ENCODE measurements around the gene ACAP2.
"Not testable (repeated sequence)": the region's sequence is repeated elsewhere in the genome, so short reads cannot be mapped to it uniquely, and the experiment has no call there.

ACAP2 gene

DNA sequence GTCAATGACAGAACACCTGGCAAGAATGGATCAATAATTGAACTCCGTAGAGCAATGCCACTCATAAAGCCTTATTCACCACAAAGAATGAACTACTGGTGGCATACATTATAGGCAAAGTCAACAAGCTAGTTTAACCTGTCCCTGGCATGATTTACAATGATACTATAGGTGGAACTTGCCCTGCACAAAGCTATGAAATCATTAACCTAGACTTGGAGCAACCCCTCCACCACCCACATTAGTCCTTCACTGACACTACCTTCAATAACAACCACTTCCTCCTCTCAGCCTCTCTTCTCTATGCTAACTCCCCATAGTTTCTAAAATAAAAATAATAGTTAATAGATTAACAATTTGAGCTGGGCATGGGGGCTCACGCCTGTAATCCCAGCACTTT is 54.4 kb downstream of the ACAP2 start:
- Mint-ChIP-seq H3K27ac (no peak overlapping the region), H3K4me1 (ENCODE audit: low read depth) (peaks cover 2% of the 10 kb centered on the region), H3K9me3 (no peaks in the 10 kb centered on the region), H3K27me3 (ENCODE audit: low read depth) (no peaks in the 10 kb centered on the region), H3K4me3 (no peak overlapping the region), H3K36me3 (ENCODE audit: low read depth) (peaks cover 7% of the 10 kb centered on the region)

DNA sequence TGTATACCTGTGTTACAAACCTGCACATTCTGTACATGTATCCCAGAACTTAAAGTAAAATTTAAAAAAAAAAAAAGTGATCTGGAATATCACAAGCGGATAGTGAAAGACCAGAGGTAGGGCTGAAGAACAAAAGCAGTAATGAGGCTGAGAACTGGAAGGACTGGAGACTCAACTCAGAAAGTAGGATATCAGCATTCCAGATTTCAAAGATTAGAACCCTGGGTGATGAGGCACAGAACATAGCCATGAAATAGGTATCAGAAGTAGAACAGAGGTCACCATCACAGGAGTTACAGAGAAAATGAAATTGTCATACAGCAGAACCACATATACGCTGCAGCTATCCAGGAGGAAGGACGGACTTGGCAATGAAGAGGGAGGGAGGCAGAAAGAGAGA is 56.1 kb downstream of the ACAP2 start:
- Mint-ChIP-seq H3K4me1 (ENCODE audit: low read depth) (peaks cover 4% of the 10 kb centered on the region), H3K36me3 (ENCODE audit: low read depth) (peaks cover 7% of the 10 kb centered on the region), H3K27me3 (ENCODE audit: low read depth) (no peaks in the 10 kb centered on the region), H3K9me3 (no peaks in the 10 kb centered on the region), H3K27ac (no peak overlapping the region), H3K4me3 (no peak overlapping the region)

DNA sequence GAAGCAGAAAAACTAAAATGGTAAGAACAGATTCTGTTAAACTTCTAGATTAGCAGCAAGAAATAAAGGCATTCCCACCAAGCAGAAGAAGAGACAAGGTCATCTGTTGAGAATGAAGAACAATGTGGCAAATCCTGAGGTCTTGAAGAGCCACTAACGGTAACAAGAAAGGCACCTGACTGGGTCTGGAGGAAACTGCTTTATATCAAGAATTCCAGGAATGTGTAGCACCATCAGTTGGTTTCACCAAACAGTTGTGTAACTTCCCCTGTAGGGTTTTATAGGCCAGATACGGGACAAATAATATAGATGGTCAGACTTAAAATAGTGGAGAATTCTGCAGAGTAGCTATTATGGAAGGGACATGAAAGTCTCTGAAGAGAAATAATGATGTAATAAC is 57.3 kb downstream of the ACAP2 start:
- Mint-ChIP-seq H3K27me3 (ENCODE audit: low read depth) (no peaks in the 10 kb centered on the region), H3K27ac (no peak overlapping the region), H3K4me3 (no peak overlapping the region), H3K9me3 (no peaks in the 10 kb centered on the region), H3K36me3 (ENCODE audit: low read depth) (peaks cover 9% of the 10 kb centered on the region), H3K4me1 (ENCODE audit: low read depth) (peaks cover 4% of the 10 kb centered on the region)

DNA sequence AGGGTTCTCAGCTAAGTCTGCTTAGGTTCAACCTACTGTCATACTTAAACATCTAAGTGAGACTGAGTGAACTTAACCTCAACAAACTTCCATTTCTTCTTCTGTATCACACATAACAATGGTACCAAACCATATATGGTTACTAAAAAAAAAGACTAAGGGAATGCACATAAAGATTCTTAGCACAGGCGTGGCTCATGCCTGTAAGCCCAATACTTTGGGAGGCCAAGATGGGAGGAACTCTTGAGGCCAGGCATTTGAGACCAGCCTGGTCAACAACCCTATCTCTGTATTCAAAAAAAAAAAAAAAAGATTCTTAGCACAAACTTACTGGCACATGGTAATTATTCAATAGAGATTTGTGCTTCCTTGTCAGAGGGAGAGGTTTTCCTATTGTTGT is 57.9 kb downstream of the ACAP2 start:
- H3K36me3 Mint-ChIP-seq (ENCODE audit: low read depth): peaks cover 9% of the 10 kb centered on the region
- no peaks in the 10 kb centered on the region for H3K9me3 Mint-ChIP-seq
- peaks cover 4% of the 10 kb centered on the region for H3K4me1 Mint-ChIP-seq (ENCODE audit: low read depth)
- H3K4me3 Mint-ChIP-seq: no peak overlapping the region
- H3K27me3 Mint-ChIP-seq (ENCODE audit: low read depth): no peaks in the 10 kb centered on the region
- H3K27ac Mint-ChIP-seq: no peak overlapping the region

DNA sequence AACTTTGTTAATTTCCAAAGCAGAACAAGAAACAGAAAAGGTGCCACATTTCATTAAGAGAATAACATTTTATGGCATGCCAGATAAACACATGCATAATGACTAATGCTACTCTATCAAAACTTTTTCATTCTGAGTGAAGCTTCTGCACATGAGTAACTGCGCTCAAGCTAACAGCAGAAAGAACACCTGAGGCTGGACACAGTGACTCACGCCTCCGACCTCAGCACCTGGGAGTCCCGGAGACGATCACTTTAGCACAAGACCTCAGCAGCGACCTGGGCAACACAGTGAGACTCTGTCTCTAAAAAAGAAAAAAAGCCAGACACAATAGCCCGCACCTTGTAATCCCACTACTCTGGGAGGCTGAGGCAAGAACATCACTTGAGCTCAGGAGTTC is 70.6 kb downstream of the ACAP2 start:
- no peak overlapping the region for H3K4me3 Mint-ChIP-seq
- no peaks in the 10 kb centered on the region for H3K27me3 Mint-ChIP-seq (ENCODE audit: low read depth)
- H3K9me3 Mint-ChIP-seq: no peaks in the 10 kb centered on the region
- no peak overlapping the region for H3K27ac Mint-ChIP-seq
- no peaks in the 10 kb centered on the region for H3K4me1 Mint-ChIP-seq (ENCODE audit: low read depth)
- peaks cover 27% of the 10 kb centered on the region for H3K36me3 Mint-ChIP-seq (ENCODE audit: low read depth)

DNA sequence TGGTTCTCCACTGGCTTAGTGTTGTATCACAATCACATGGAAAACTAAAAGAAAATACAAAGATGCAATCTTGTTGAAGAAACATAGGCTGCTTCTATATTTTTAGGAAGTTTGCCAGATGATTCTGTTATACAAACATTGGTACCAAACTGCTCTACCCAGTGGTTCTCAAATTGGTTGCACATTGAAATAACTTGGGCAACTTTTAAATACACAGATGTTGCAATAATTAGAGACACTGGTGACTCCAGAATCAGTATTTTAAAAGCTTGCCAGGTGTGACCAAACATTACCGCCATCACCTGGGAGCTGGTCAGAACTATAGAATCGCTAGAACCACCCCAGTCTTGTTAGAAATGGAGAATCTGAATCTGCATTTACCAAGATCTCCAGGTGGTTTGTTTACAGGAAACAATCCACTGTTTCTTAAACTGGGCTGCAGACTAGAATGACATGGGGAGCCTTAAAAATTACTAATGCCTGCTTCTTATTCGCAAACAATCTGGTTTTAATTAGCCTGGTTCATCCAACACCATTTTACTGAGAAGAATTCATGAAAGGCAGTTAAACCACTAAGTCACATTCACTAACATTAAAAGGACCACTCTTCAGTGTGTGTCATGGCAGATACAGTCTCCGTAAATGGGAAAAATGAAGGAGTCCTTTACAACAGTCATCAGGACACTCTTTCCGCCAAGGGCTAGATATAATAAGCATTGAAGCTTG is 76.5 kb downstream of the ACAP2 start:
- Mint-ChIP-seq H3K27ac (no peak overlapping the region), H3K27me3 (ENCODE audit: low read depth) (no peaks in the 10 kb centered on the region), H3K4me3 (no peak overlapping the region), H3K36me3 (ENCODE audit: low read depth) (peaks cover 36% of the 10 kb centered on the region), H3K4me1 (ENCODE audit: low read depth) (no peaks in the 10 kb centered on the region), H3K9me3 (no peaks in the 10 kb centered on the region)

DNA sequence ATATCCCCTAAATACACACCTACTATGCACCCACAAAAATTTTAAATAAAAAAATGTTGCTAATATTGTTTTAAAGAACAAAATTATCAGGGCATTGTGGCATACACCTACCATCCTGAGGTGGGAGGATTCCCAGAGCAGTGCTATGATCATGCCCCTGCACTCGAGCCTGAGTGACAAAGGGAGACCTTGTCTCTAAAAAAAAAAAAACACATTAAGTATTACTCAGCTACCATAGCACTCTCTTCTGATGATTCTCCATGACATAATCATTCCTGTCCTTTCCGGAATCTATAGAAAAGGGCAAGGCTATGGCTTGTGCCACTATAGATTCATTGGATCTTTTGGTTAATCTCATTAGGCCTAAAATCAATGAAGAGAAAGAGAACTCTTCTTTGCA is 77.4 kb downstream of the ACAP2 start:
- Mint-ChIP-seq H3K27me3 (ENCODE audit: low read depth) (no peaks in the 10 kb centered on the region), H3K9me3 (no peaks in the 10 kb centered on the region), H3K36me3 (ENCODE audit: low read depth) (peaks cover 30% of the 10 kb centered on the region), H3K27ac (no peak overlapping the region), H3K4me1 (ENCODE audit: low read depth) (no peaks in the 10 kb centered on the region), H3K4me3 (no peak overlapping the region)

DNA sequence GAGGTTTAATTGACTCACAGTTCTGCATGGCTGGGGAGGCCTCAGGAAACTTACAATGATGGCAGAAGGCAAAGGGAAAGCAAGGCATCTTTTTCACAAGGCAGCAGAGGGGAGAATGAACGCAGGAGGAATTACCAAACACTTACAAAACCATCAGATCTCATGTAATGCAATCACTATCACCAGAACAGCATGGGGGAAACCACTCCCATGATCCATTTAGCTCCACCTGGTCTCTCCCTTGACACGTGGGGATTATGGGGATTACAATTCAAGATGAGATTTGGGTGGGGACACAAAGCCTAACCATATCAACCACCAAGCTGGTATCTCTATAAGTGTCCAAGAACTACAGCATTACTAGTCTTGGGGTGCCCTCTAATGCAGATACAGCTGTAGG is 85.0 kb downstream of the ACAP2 start:
- H3K27me3 Mint-ChIP-seq (ENCODE audit: low read depth); H3K9me3 Mint-ChIP-seq; H3K27ac Mint-ChIP-seq; H3K4me1 Mint-ChIP-seq (ENCODE audit: low read depth); H3K4me3 Mint-ChIP-seq: not testable (repeated sequence)
- peaks cover 19% of the 10 kb centered on the region for H3K36me3 Mint-ChIP-seq (ENCODE audit: low read depth)

DNA sequence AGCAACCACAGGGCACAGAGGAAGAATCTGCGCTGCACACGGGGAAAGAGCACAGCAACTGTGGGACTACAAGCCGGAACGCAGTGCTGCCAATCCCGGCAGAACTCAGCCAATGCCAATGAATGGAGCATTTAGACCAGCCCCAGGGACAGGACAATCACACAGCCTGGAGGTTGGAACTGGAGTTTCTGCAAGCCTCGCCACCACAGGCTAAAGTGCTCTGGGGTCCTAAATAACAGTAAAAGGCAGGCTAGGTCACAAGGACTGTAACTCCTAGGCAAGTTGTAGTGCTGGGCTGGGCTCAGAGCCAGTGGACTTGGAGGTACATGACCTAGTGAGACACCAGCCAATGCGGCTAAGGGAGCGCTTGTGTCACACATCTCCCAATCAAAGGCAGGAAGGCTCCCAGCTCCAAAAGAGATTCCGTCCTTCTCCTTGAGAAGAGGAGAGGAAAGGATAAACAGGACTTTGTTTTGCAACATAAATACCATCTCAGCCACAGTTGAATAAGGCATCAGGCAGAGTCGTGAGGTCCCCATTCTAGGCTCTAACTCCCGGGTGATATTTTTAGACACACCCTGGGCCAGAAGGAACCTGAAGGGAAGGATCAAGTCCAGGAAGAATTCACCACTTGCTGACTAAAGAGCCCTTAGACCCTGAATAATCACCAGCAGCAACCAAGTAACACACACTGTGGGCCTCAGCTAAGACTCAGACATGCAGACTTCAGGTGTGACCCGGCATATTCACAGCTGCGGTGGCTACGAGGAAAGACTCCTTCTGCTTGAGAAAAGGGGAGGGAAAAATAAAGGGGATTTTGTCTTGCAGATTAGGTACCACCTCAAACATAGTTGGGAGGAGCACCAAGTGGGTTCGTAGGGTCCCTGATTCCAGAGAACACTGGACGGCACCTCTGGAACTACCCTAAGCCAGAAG is 86.4 kb downstream of the ACAP2 start:
- Mint-ChIP-seq H3K4me1 (ENCODE audit: low read depth) (peaks cover 5% of the 10 kb centered on the region), H3K9me3 (no peaks in the 10 kb centered on the region), H3K27me3 (ENCODE audit: low read depth) (no peaks in the 10 kb centered on the region), H3K4me3 (no peak overlapping the region), H3K36me3 (ENCODE audit: low read depth) (peaks cover 15% of the 10 kb centered on the region), H3K27ac (no peak overlapping the region)

DNA sequence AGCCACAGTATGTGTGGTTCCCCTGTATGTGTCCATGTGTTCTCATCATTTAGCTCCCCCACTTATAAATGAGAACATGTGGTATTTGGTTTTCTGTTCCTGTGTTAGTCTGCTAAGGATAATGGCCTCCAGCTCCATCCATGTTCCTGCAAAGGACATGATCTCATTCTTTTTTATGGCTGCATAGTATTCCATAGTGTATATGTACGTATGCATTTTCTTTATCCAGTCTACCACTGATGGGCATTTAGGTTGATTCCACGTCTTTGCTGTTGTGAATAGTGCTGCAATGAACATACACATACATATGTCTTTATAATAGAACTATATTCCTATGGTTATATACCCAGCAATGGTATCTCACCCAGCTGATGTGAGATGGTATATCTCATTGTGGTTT is 88.8 kb downstream of the ACAP2 start:
- not testable (repeated sequence) for H3K4me3 Mint-ChIP-seq; H3K9me3 Mint-ChIP-seq; H3K4me1 Mint-ChIP-seq (ENCODE audit: low read depth); H3K27me3 Mint-ChIP-seq (ENCODE audit: low read depth); H3K27ac Mint-ChIP-seq
- peaks cover 21% of the 10 kb centered on the region for H3K36me3 Mint-ChIP-seq (ENCODE audit: low read depth)

DNA sequence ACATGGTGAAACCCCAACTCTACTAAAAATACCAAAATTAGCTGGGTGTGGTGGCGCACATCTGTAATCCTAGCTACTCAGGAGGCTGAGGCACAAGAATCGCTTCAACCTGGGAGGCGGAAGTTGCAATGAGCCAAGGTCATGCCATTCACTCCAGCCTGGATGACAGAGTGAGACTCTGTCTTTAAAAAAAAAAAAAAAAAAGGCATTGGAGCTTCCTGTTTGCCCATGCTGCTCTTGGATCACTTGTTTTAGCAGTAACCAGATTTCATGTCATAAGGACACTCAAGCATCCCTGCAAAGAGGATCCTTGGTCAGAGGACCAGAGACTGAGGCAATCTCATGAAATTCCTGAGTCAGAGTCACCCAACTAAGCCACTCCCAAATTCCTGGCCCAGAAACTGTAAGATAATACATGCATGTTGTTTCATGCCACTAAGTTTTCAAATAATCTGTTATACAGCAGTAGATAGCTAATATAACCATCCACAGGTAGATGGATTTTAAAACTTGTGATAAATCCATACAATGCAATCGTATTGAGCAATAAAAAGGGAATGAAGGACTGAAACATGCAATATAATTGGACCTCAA is 89.8 kb downstream of the ACAP2 start:
- H3K4me1 Mint-ChIP-seq (ENCODE audit: low read depth): peaks cover 5% of the 10 kb centered on the region
- no peak overlapping the region for H3K27ac Mint-ChIP-seq
- H3K36me3 Mint-ChIP-seq (ENCODE audit: low read depth): peaks cover 27% of the 10 kb centered on the region
- no peaks in the 10 kb centered on the region for H3K9me3 Mint-ChIP-seq
- H3K4me3 Mint-ChIP-seq: no peak overlapping the region
- no peaks in the 10 kb centered on the region for H3K27me3 Mint-ChIP-seq (ENCODE audit: low read depth)

DNA sequence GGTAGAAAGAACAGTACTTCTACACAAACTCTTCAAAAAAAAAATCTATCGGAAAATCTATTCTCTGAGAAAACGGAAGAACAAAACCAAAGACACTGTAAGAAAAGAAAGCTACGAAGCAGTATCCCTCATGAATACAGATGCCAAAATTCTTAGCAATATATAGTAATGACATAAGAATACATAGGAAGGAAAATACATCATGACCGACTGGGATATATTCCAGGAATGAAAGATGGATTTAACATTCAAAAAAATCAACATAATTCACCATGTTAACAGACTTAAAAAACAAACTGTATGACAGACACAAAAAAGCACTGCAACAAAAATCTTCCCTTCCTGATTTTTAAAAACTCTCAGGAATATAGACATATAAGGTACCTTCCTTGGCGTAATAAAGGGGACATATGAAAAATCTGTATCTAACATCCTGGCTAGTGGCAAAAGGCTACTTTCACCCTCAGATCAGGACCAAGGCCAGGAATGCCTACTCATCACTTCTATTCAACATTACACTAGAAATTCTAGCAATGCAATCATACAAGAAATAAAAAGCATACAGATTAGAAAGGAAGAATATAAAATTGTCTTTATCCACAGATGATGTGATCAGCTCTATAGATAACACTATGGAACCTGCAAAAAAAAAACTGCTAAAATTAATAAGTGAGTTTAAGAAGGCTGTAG is 94.2 kb downstream of the ACAP2 start:
- no peaks in the 10 kb centered on the region for H3K27me3 Mint-ChIP-seq (ENCODE audit: low read depth)
- peaks cover 3% of the 10 kb centered on the region for H3K4me1 Mint-ChIP-seq (ENCODE audit: low read depth)
- no peak overlapping the region for H3K27ac Mint-ChIP-seq
- H3K36me3 Mint-ChIP-seq (ENCODE audit: low read depth): peaks cover 15% of the 10 kb centered on the region
- no peak overlapping the region for H3K4me3 Mint-ChIP-seq
- H3K9me3 Mint-ChIP-seq: no peaks in the 10 kb centered on the region

DNA sequence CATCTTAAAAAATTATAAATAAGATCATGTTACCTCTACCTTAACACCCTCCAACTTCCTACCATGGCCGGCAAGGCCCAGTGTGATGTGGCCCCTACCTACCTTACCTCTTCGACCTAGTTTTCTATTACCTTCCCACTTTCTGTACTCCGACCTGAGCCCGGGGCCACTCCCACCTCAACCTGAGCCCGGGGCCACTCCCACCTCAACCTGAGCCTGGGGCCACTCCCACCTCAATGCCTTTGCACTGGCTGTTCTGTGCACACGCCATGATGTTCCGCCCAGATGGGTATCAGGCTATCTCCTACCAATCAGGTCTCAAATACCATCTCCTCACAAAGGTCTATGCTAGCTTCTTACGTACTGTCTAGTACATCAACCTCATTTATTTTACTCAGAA is 105.1 kb downstream of the ACAP2 start:
- Mint-ChIP-seq H3K4me3 (no peak overlapping the region), H3K36me3 (ENCODE audit: low read depth) (peaks cover 21% of the 10 kb centered on the region), H3K27me3 (ENCODE audit: low read depth) (no peaks in the 10 kb centered on the region), H3K27ac (no peak overlapping the region), H3K4me1 (ENCODE audit: low read depth) (peaks cover 2% of the 10 kb centered on the region), H3K9me3 (no peaks in the 10 kb centered on the region)

DNA sequence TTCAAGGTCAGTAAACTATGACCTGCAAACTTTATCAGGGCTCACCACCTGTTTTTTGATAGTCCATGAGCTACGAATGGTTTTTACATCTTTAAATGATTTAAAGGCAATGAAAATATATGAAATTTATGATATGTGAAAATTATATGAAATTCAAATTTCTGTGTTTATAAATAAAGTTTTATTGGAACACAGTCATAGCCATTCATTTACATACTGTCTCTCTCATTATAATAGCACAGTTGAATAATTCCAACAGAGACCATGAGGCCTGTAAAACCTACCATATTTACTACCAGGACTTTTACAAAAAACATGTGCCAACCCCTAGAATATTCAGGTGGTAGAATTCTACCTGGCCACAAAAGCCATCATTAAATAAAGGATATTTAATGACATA is 107.9 kb downstream of the ACAP2 start:
- no peak overlapping the region for H3K4me3 Mint-ChIP-seq
- H3K27me3 Mint-ChIP-seq (ENCODE audit: low read depth): no peaks in the 10 kb centered on the region
- peaks cover 24% of the 10 kb centered on the region for H3K36me3 Mint-ChIP-seq (ENCODE audit: low read depth)
- no peak overlapping the region for H3K27ac Mint-ChIP-seq
- no peaks in the 10 kb centered on the region for H3K9me3 Mint-ChIP-seq
- H3K4me1 Mint-ChIP-seq (ENCODE audit: low read depth): no peaks in the 10 kb centered on the region

Measured in T-helper 1 cell treated with Interleukin-12 subunit alpha and Interleukin-12 subunit beta and Interleukin-4 antibody, amounts not matched to agents 30 μg/mL and 1 μg/mL, for 36 hours (primary cell).